ENCODE results near the gene ENOPH1. TPM values are rescaled to one million over a fixed set of nuclear protein-coding genes. Genes with fewer than 3 reads are reported as not detected.

ENOPH1 gene
- total and polyA plus RNA-seq, 9 of the 15 experiments (the other 6 are each of a cell fraction or from before 2014, with no cell fraction given) = 29.8 to 71.4 (median 48.9) TPM

DNA sequence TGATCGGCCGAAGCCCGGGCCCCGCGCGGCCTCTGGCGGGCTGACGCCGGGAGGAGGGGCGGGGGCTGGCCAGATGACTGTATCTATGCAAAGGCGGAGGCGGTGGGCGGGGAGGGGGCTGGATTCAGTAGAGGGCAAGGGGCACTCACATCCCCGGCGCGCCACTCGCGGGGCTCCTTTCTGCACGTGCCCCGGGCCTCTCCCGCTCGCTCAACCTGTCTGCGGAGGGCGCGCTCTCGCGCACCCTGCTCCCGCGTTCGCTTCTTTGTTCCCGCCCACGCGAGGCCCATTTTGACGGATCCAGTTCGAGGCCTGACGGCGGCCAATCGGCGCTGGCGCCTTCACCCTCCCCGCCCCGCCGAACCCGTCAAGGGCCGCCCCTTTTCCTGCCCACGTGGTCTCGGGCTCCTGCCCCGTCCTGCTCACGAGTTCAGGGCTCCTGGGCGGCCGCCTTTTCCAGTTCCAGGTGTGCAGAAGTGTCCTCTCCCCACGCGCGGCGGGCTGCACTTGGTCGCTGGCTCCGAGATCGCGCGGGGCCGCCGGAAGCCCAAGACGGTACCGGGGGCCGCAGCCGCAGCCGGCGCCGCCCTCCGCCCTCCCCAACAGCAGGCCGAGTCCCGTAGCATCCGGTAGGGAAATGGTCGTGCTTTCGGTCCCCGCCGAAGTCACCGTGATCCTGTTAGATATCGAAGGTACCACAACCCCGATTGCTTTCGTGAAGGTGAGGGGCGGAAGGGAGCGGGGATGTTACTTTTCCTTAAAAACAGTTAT lies at the start of gene ENOPH1, which contains the start of gene HNRNPDL (continued):
- TF ChIP-seq, protein P1, sequence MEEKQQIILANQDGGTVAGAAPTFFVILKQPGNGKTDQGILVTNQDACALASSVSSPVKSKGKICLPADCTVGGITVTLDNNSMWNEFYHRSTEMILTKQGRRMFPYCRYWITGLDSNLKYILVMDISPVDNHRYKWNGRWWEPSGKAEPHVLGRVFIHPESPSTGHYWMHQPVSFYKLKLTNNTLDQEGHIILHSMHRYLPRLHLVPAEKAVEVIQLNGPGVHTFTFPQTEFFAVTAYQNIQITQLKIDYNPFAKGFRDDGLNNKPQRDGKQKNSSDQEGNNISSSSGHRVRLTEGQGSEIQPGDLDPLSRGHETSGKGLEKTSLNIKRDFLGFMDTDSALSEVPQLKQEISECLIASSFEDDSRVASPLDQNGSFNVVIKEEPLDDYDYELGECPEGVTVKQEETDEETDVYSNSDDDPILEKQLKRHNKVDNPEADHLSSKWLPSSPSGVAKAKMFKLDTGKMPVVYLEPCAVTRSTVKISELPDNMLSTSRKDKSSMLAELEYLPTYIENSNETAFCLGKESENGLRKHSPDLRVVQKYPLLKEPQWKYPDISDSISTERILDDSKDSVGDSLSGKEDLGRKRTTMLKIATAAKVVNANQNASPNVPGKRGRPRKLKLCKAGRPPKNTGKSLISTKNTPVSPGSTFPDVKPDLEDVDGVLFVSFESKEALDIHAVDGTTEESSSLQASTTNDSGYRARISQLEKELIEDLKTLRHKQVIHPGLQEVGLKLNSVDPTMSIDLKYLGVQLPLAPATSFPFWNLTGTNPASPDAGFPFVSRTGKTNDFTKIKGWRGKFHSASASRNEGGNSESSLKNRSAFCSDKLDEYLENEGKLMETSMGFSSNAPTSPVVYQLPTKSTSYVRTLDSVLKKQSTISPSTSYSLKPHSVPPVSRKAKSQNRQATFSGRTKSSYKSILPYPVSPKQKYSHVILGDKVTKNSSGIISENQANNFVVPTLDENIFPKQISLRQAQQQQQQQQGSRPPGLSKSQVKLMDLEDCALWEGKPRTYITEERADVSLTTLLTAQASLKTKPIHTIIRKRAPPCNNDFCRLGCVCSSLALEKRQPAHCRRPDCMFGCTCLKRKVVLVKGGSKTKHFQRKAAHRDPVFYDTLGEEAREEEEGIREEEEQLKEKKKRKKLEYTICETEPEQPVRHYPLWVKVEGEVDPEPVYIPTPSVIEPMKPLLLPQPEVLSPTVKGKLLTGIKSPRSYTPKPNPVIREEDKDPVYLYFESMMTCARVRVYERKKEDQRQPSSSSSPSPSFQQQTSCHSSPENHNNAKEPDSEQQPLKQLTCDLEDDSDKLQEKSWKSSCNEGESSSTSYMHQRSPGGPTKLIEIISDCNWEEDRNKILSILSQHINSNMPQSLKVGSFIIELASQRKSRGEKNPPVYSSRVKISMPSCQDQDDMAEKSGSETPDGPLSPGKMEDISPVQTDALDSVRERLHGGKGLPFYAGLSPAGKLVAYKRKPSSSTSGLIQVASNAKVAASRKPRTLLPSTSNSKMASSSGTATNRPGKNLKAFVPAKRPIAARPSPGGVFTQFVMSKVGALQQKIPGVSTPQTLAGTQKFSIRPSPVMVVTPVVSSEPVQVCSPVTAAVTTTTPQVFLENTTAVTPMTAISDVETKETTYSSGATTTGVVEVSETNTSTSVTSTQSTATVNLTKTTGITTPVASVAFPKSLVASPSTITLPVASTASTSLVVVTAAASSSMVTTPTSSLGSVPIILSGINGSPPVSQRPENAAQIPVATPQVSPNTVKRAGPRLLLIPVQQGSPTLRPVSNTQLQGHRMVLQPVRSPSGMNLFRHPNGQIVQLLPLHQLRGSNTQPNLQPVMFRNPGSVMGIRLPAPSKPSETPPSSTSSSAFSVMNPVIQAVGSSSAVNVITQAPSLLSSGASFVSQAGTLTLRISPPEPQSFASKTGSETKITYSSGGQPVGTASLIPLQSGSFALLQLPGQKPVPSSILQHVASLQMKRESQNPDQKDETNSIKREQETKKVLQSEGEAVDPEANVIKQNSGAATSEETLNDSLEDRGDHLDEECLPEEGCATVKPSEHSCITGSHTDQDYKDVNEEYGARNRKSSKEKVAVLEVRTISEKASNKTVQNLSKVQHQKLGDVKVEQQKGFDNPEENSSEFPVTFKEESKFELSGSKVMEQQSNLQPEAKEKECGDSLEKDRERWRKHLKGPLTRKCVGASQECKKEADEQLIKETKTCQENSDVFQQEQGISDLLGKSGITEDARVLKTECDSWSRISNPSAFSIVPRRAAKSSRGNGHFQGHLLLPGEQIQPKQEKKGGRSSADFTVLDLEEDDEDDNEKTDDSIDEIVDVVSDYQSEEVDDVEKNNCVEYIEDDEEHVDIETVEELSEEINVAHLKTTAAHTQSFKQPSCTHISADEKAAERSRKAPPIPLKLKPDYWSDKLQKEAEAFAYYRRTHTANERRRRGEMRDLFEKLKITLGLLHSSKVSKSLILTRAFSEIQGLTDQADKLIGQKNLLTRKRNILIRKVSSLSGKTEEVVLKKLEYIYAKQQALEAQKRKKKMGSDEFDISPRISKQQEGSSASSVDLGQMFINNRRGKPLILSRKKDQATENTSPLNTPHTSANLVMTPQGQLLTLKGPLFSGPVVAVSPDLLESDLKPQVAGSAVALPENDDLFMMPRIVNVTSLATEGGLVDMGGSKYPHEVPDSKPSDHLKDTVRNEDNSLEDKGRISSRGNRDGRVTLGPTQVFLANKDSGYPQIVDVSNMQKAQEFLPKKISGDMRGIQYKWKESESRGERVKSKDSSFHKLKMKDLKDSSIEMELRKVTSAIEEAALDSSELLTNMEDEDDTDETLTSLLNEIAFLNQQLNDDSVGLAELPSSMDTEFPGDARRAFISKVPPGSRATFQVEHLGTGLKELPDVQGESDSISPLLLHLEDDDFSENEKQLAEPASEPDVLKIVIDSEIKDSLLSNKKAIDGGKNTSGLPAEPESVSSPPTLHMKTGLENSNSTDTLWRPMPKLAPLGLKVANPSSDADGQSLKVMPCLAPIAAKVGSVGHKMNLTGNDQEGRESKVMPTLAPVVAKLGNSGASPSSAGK (IDR thresholded peaks at IDR 0.05) = peak; percentile 96
- TF ChIP-seq SOX6 (IDR thresholded peaks at IDR 0.05) (peak; percentile 32; the same call in 1 of the 2 replicates), HMGN3 (IDR thresholded peaks at IDR 0.05; ENCODE audit: borderline replicate concordance, extremely low read depth, insufficient read length, low read depth, low read length) (peak; percentile 92), L3MBTL2 (IDR thresholded peaks at IDR 0.05) (peak; percentile 95), MXI1 (IDR thresholded peaks at IDR 0.05; ENCODE audit: low read depth, low read length) (peak; percentile 73)
- TF ChIP-seq, protein P2, sequence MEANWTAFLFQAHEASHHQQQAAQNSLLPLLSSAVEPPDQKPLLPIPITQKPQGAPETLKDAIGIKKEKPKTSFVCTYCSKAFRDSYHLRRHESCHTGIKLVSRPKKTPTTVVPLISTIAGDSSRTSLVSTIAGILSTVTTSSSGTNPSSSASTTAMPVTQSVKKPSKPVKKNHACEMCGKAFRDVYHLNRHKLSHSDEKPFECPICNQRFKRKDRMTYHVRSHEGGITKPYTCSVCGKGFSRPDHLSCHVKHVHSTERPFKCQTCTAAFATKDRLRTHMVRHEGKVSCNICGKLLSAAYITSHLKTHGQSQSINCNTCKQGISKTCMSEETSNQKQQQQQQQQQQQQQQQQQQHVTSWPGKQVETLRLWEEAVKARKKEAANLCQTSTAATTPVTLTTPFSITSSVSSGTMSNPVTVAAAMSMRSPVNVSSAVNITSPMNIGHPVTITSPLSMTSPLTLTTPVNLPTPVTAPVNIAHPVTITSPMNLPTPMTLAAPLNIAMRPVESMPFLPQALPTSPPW (CRISPR knock-in tag; IDR thresholded peaks at IDR 0.05) = peak; percentile 73; the same call in 1 of the 2 replicates
- TF ChIP-seq, protein P3, sequence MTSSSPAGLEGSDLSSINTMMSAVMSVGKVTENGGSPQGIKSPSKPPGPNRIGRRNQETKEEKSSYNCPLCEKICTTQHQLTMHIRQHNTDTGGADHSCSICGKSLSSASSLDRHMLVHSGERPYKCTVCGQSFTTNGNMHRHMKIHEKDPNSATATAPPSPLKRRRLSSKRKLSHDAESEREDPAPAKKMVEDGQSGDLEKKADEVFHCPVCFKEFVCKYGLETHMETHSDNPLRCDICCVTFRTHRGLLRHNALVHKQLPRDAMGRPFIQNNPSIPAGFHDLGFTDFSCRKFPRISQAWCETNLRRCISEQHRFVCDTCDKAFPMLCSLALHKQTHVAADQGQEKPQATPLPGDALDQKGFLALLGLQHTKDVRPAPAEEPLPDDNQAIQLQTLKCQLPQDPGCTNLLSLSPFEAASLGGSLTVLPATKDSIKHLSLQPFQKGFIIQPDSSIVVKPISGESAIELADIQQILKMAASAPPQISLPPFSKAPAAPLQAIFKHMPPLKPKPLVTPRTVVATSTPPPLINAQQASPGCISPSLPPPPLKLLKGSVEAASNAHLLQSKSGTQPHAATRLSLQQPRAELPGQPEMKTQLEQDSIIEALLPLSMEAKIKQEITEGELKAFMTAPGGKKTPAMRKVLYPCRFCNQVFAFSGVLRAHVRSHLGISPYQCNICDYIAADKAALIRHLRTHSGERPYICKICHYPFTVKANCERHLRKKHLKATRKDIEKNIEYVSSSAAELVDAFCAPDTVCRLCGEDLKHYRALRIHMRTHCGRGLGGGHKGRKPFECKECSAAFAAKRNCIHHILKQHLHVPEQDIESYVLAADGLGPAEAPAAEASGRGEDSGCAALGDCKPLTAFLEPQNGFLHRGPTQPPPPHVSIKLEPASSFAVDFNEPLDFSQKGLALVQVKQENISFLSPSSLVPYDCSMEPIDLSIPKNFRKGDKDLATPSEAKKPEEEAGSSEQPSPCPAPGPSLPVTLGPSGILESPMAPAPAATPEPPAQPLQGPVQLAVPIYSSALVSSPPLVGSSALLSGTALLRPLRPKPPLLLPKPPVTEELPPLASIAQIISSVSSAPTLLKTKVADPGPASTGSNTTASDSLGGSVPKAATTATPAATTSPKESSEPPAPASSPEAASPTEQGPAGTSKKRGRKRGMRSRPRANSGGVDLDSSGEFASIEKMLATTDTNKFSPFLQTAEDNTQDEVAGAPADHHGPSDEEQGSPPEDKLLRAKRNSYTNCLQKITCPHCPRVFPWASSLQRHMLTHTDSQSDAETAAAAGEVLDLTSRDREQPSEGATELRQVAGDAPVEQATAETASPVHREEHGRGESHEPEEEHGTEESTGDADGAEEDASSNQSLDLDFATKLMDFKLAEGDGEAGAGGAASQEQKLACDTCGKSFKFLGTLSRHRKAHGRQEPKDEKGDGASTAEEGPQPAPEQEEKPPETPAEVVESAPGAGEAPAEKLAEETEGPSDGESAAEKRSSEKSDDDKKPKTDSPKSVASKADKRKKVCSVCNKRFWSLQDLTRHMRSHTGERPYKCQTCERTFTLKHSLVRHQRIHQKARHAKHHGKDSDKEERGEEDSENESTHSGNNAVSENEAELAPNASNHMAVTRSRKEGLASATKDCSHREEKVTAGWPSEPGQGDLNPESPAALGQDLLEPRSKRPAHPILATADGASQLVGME (CRISPR knock-in tag; IDR thresholded peaks at IDR 0.05) = no peak
